SK-N-SH (cell line): ENCODE data around the gene GDAP2. TPM values are rescaled to one million over a fixed set of nuclear protein-coding genes. Genes with fewer than 3 reads are reported as not detected.

Experiments
- CTCF ChIA-PET: fragments of 300-600, 350-600 bp; formaldehyde crosslinking; extraction: SDS; loops from one replicate; lab custom pipeline; 2021; lab: Yijun Ruan, JAX
- POLR2A ChIA-PET: fragments of 350-600 bp; sonication (Branson Sonifier 250); formaldehyde crosslinking; extraction: SDS; loops from one replicate; lab custom pipeline; 2020; ENCODE audit warnings: antibody characterized with exemption, inconsistent platforms; lab: Yijun Ruan, JAX
- DNase-seq: peaks from one replicate; pipeline ENCODE4 v3.0.0; 2012
- H2AFZ ChIP-seq: fragments of 200-600 bp; sonication (generic); 2 replicates; pipeline ENCODE4 v1.8.1; 2016; ENCODE audit warnings: antibody characterized with exemption, mild to moderate bottlenecking, low read depth
- H3F3A ChIP-seq: fragments of 200-600 bp; sonication (generic); replicated peaks from 2 replicates; pipeline ENCODE3; 2016; ENCODE audit warnings: antibody characterized with exemption, mild to moderate bottlenecking; ENCODE audit not compliant: insufficient read depth
- H3K27ac ChIP-seq, 2 experiments: fragments of 200-500 bp in 1 of 2; fragments of 200-600 bp in 1 of 2; sonication (Bioruptor generic) in 1 of 2; sonication (generic), shearing (Covaris generic) in 1 of 2; 2 replicates each; pipeline versions ENCODE4 v1.5.1 to v1.6.1; 2014 to 2016; ENCODE audit warnings: low read depth in 2 of 2, inconsistent platforms in 1 of 2, low read length in 1 of 2, mild to moderate bottlenecking in 1 of 2, mixed read lengths in 1 of 2
- H3K27me3 ChIP-seq: fragments of 200-600 bp; sonication (generic), shearing (Covaris generic); 2 replicates; pipeline ENCODE4 v1.6.1; 2016; ENCODE audit warnings: mixed run types; ENCODE audit not compliant: insufficient read depth
- H3K36me3 ChIP-seq, 2 experiments: fragments of 200-500 bp in 1 of 2; fragments of 200-600 bp in 1 of 2; sonication (Bioruptor generic) in 1 of 2; sonication (generic) in 1 of 2; replicated peaks in 1 of 2; 2 replicates each; pipeline versions ENCODE3 to v1.5.1; 2014 to 2016; ENCODE audit warnings: low read length in 1 of 2, mild to moderate bottlenecking in 1 of 2; ENCODE audit not compliant: insufficient read depth in 2 of 2, control insufficient read depth in 1 of 2
- H3K4me1 ChIP-seq, 2 experiments: fragments of 200-500 bp in 1 of 2; fragments of 200-600 bp in 1 of 2; sonication (Bioruptor generic) in 1 of 2; sonication (generic), shearing (Covaris generic) in 1 of 2; 2 replicates each; pipeline versions ENCODE4 v1.5.1 to v1.6.1; 2014 to 2016; ENCODE audit warnings: low read depth in 1 of 2, low read length in 1 of 2, mixed run types in 1 of 2; ENCODE audit not compliant: insufficient read depth in 2 of 2, control insufficient read depth in 1 of 2
- H3K4me2 ChIP-seq: fragments of 200-600 bp; sonication (generic), shearing (Covaris generic); 2 replicates; pipeline ENCODE4 v1.6.1; 2017; ENCODE audit warnings: mixed run types
- H3K4me3 ChIP-seq, 2 experiments: fragments of 200-500 bp in 1 of 2; fragments of 200-600 bp in 1 of 2; sonication (Bioruptor generic) in 1 of 2; sonication (generic), shearing (Covaris generic) in 1 of 2; 2 replicates each; pipeline versions ENCODE4 v1.5.1 to v1.8.1; 2014 to 2016; ENCODE audit warnings: low read depth in 2 of 2, inconsistent platforms in 1 of 2, low read length in 1 of 2, mild to moderate bottlenecking in 1 of 2, mixed read lengths in 1 of 2, moderate library complexity in 1 of 2
- H3K79me2 ChIP-seq: fragments of 200-600 bp; sonication (generic); 2 replicates; pipeline ENCODE4 v1.8.1; 2017; ENCODE audit warnings: mild to moderate bottlenecking; ENCODE audit not compliant: insufficient read depth
- H3K9ac ChIP-seq: fragments of 200-600 bp; sonication (generic); 2 replicates; pipeline ENCODE4 v1.6.1; 2017; ENCODE audit warnings: mixed run types
- H3K9me2 ChIP-seq: fragments of 200-600 bp; sonication (generic); 2 replicates; pipeline ENCODE4 v1.6.1; 2017; ENCODE audit warnings: mixed run types
- H3K9me3 ChIP-seq: fragments of 200-600 bp; sonication (generic); 2 replicates; pipeline ENCODE4 v1.6.1; 2017; ENCODE audit warnings: mixed run types, mild to moderate bottlenecking, moderate library complexity
- H4K20me1 ChIP-seq: fragments of 200-600 bp; sonication (generic); 2 replicates; pipeline ENCODE4 v1.6.1; 2017; ENCODE audit warnings: mild to moderate bottlenecking, mixed run types; ENCODE audit not compliant: insufficient read depth
- ELF1 ChIP-seq: IDR thresholded peaks from 2 replicates; pipeline ENCODE4 v1.4.0; 2012
- EP300 ChIP-seq, 2 experiments: IDR thresholded peaks; 2 replicates each; pipeline versions ENCODE4 v1.4.0 to v1.6.1; 2012; ENCODE audit warnings: borderline replicate concordance in 1 of 2, low read depth in 1 of 2, low read length in 1 of 2
- FOXJ3 ChIP-seq: sonication (generic); formaldehyde crosslinking; IDR thresholded peaks from 2 replicates; pipeline ENCODE4 v1.5.1; 2020; ENCODE audit warnings: mild to moderate bottlenecking, missing genetic modification reagents
- GABPA ChIP-seq: IDR thresholded peaks from 2 replicates; pipeline ENCODE4 v1.4.0; 2012; ENCODE audit warnings: low read depth, mild to moderate bottlenecking
- GATA2 ChIP-seq: sonication (generic); formaldehyde crosslinking; IDR thresholded peaks from 2 replicates; pipeline ENCODE4 v1.5.0; 2020; ENCODE audit warnings: mild to moderate bottlenecking, missing genetic modification reagents
- MEF2A ChIP-seq: IDR thresholded peaks from 2 replicates; pipeline ENCODE4 v1.4.0; 2012; ENCODE audit warnings: low read depth, borderline replicate concordance
- MXI1 ChIP-seq: IDR thresholded peaks from 2 replicates; pipeline ENCODE4 v1.6.1; 2012; ENCODE audit warnings: mild to moderate bottlenecking, low read depth, low read length, improper control_type of control experiment
- NRF1 ChIP-seq: IDR thresholded peaks from 2 replicates; pipeline ENCODE4 v1.6.1; 2012; ENCODE audit warnings: low read depth, mild to moderate bottlenecking, low read length
- PBX3 ChIP-seq: IDR thresholded peaks from 2 replicates; pipeline ENCODE4; 2012
- RCOR1 ChIP-seq: fragments of 150-350 bp; IDR thresholded peaks from 2 replicates; pipeline ENCODE4 v1.6.1; 2017; ENCODE audit warnings: antibody characterized with exemption, low read length
- SMC3 ChIP-seq: IDR thresholded peaks from 2 replicates; pipeline ENCODE4 v1.6.1; 2012; ENCODE audit warnings: low read depth, low read length, improper control_type of control experiment
- USF2 ChIP-seq: fragments of 150-350 bp; IDR thresholded peaks from 2 replicates; pipeline ENCODE4 v1.6.1; 2017; ENCODE audit warnings: antibody characterized with exemption, low read length, low read depth, borderline replicate concordance
- WGBS: methylation state at CpG from one replicate; pipeline ENCODE4 v1.1.6; 2017; ENCODE audit warnings: low lambda C conversion rate; 5-methylcytosine and 5-hydroxymethylcytosine counted together
- polyA plus RNA-seq, 3 experiments: library from polyadenylated mRNA; depleted of rRNA; stranded (reverse); fragments of >200 nt; gene quantifications; 2 replicates each; pipeline ENCODE4 v1.2.3, GENCODE V29; 2012
- TF ChIP-seq, protein P1 (sequence below): IDR thresholded peaks from 2 replicates; pipeline ENCODE4 v1.4.0; 2012; ENCODE audit warnings: low read depth, borderline replicate concordance
- TF ChIP-seq, protein P2 (sequence below): IDR thresholded peaks from 2 replicates; pipeline ENCODE4 v1.6.1; 2012; ENCODE audit warnings: mild to moderate bottlenecking, low read depth, low read length, moderate library complexity

GDAP2 gene
- polyA plus RNA-seq, 1 of the 3 experiments (the other 2 are of a cell fraction), result 5.6 TPM

- Histone ChIP-seq H3K36me3 (peaks cover 81 to 89% of the 10 kb centered on the region in 2 experiments), H3K79me2 (no peaks in the 10 kb centered on the region; the same call in 1 of the 2 replicates), H3K9ac (no peak overlapping the region), H3K9me2 (no peaks in the 10 kb centered on the region), H3K27ac (no peak overlapping the region; a peak in 1 of 4 replicates), H3K4me1 (no peaks in the 10 kb centered on the region), H3K4me3 (no peak overlapping the region), H3K4me2 (no peak overlapping the region), H3K27me3 (no peaks in the 10 kb centered on the region), H3F3A (peaks cover 7% of the 10 kb centered on the region), H3K9me3 (no peaks in the 10 kb centered on the region), H2AFZ (no peak overlapping the region), H4K20me1 (no peaks in the 10 kb centered on the region)
- ChIA-PET POLR2A (no interaction called here), CTCF (no interaction called here)
- no peak for TF ChIP-seq NRF1
- TF ChIP-seq GABPA, result no peak
- no peak for TF ChIP-seq USF2
- 66% methylated on average over 3 of the region's 3 CpGs for WGBS
- DNase-seq, result no peak
These were observed 29.9 kb upstream of the GDAP2 start for GRCh38 chr1:117959364-117959763.

DNA sequence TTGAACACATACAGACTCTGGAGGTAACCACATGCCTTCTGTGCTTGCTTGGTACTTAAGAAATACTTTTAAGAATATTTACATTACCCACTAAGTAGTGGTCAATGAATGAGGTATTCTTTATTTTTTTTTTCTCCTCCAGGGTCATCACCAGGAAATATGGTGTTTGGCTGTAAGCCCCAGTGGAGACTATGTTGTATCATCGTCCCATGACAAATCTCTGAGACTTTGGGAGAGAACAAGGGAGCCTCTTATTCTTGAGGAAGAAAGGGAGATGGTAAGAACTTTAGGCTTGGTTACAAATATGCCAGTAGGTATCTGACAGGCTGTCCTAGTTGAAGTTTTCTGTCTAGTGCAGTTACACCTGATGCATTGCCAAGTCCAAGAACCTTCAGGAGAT, 23.0 kb upstream of the GDAP2 start:
- POLR2A ChIA-PET, result no interaction called here
- TF ChIP-seq GATA2 (no peak), USF2 (no peak)
- TF ChIP-seq, protein P1, sequence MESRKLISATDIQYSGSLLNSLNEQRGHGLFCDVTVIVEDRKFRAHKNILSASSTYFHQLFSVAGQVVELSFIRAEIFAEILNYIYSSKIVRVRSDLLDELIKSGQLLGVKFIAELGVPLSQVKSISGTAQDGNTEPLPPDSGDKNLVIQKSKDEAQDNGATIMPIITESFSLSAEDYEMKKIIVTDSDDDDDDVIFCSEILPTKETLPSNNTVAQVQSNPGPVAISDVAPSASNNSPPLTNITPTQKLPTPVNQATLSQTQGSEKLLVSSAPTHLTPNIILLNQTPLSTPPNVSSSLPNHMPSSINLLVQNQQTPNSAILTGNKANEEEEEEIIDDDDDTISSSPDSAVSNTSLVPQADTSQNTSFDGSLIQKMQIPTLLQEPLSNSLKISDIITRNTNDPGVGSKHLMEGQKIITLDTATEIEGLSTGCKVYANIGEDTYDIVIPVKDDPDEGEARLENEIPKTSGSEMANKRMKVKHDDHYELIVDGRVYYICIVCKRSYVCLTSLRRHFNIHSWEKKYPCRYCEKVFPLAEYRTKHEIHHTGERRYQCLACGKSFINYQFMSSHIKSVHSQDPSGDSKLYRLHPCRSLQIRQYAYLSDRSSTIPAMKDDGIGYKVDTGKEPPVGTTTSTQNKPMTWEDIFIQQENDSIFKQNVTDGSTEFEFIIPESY, result no peak
- Histone ChIP-seq H3K4me2 (no peak overlapping the region), H3K4me1 (no peaks in the 10 kb centered on the region), H3K27ac (no peak overlapping the region), H3K4me3 (no peak overlapping the region), H3K9me3 (no peaks in the 10 kb centered on the region), H3K9me2 (no peaks in the 10 kb centered on the region), H3K27me3 (no peaks in the 10 kb centered on the region), H3K9ac (no peak overlapping the region), H3K36me3 (peaks cover 94 to 99% of the 10 kb centered on the region in 2 experiments), H2AFZ (no peak overlapping the region), H3K79me2 (no peaks in the 10 kb centered on the region), H4K20me1 (no peaks in the 10 kb centered on the region), H3F3A (peaks cover 8% of the 10 kb centered on the region)
- no peak for DNase-seq
- WGBS, result 100% methylated on average over 1 of the region's 1 CpG
- CTCF ChIA-PET, result no interaction called here

DNA sequence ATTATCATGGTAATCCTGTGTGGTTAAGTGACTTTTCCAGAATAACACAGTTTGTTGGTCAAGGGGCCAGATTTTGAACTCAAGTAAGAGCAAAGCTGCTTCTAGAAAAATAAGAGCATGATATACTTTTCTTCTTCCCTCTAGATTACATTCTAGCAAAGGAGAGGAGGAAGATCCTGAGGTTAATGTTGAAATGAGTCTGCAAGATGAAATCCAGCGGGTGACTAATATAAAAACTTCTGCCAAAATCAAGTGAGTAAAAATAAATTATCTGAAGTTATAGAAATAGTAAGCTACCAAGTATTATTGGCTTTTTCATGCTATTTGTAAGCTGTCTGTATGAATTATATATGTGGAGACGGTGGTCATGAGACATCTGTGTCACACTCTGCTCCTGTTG, 12.9 kb upstream of the GDAP2 start:
- no peaks in the 10 kb centered on the region for H4K20me1 ChIP-seq
- no peaks in the 10 kb centered on the region for H3K79me2 ChIP-seq
- no peak overlapping the region for H3K4me2 ChIP-seq
- WGBS, result 97% methylated on average over 2 of the region's 2 CpGs
- POLR2A ChIA-PET, result no interaction called here
- no peaks in the 10 kb centered on the region for H3K9me3 ChIP-seq
- no peak for DNase-seq
- CTCF ChIA-PET, result interaction anchor here (1.3 kb wide), 1 partner anchor 12 kb away, joined by 6 read pairs; no protein-coding TSS in a partner anchor
- H3K9ac ChIP-seq, result no peak overlapping the region
- no peaks in the 10 kb centered on the region for H3F3A ChIP-seq
- no peak for TF ChIP-seq FOXJ3 (CRISPR knock-in tag)
- no peak for TF ChIP-seq EP300 (IDR thresholded peaks at IDR 0.05; ENCODE audit: borderline replicate concordance in 1 of 2, low read depth in 1 of 2, low read length in 1 of 2)
- no peak for TF ChIP-seq ELF1
- TF ChIP-seq RCOR1, result no peak
- TF ChIP-seq NRF1, result no peak
- TF ChIP-seq PBX3, result no peak
- TF ChIP-seq, protein P2, sequence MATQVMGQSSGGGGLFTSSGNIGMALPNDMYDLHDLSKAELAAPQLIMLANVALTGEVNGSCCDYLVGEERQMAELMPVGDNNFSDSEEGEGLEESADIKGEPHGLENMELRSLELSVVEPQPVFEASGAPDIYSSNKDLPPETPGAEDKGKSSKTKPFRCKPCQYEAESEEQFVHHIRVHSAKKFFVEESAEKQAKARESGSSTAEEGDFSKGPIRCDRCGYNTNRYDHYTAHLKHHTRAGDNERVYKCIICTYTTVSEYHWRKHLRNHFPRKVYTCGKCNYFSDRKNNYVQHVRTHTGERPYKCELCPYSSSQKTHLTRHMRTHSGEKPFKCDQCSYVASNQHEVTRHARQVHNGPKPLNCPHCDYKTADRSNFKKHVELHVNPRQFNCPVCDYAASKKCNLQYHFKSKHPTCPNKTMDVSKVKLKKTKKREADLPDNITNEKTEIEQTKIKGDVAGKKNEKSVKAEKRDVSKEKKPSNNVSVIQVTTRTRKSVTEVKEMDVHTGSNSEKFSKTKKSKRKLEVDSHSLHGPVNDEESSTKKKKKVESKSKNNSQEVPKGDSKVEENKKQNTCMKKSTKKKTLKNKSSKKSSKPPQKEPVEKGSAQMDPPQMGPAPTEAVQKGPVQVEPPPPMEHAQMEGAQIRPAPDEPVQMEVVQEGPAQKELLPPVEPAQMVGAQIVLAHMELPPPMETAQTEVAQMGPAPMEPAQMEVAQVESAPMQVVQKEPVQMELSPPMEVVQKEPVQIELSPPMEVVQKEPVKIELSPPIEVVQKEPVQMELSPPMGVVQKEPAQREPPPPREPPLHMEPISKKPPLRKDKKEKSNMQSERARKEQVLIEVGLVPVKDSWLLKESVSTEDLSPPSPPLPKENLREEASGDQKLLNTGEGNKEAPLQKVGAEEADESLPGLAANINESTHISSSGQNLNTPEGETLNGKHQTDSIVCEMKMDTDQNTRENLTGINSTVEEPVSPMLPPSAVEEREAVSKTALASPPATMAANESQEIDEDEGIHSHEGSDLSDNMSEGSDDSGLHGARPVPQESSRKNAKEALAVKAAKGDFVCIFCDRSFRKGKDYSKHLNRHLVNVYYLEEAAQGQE, result no peak
- TF ChIP-seq MXI1, result no peak
- TF ChIP-seq MEF2A, result no peak
- no peak for TF ChIP-seq SMC3
- TF ChIP-seq, all 33 proteins: peak for 0
- peaks cover 86 to 93% of the 10 kb centered on the region in 2 experiments for H3K36me3 ChIP-seq
- H3K4me3 ChIP-seq, result no peak overlapping the region
- H3K27me3 ChIP-seq, result no peaks in the 10 kb centered on the region
- no peak overlapping the region for H2AFZ ChIP-seq
- H3K4me1 ChIP-seq, result no peaks in the 10 kb centered on the region
- H3K9me2 ChIP-seq, result no peaks in the 10 kb centered on the region
- no peak overlapping the region for H3K27ac ChIP-seq
